WTC11 (cell line): ENCODE results near the gene KCNG2.

Experiments
- CTCF ChIP-seq: fragments of 200-600 bp; IDR thresholded peaks from 2 replicates; pipeline ENCODE4 v1.8.0; 2022; ENCODE audit warnings: antibody characterized with exemption
- TF ChIP-seq, protein P1 (sequence below): sonication (generic); formaldehyde crosslinking; IDR thresholded peaks from 2 replicates; pipeline ENCODE4 v1.8.1; 2022; ENCODE audit warnings: mild to moderate bottlenecking, moderate library complexity, missing genetic modification reagents

DNA sequence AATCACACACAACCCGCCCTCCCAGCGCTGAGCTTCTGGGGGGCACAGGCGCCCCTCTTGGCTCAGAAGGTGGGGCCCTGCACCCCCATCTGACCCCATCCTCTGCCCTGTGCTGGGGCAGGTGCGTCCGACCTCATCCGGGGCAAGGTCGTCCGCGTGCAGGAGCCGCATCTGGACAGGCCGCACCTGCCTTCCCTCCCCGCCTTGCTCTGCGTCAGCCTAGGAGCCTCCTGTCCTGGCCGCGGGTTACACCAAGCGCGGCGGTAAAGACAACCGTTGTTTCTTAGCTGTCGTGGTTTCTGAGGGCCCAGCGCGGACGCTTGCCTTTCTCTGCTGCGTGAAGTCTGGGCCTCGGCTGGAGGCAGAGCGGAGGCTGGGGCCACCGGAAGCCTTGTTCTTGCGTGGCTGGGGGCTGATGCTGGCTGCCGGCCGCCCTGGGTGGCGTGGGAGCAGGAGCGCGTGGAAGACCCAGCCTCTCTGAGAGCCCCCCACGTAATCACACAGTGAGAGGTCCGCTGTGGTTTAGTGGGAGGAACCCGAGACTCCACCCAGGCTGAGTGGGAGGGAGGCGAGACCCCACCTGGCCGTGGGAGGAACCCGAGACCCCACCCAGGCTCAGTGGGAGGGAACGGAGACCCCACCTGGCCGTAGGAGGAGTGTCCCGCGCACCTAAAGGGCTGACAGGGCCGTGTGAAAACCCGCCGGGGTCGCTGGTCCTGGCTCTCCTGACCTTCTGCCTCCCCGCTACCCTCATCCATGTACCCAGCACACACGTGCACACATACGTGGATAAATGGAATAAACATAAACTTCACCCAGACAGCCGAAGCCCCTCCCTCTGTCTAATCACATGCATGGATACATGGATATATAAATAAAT lies 51.8 kb downstream of the KCNG2 start:
- no peak for TF ChIP-seq CTCF
- TF ChIP-seq, protein P1, sequence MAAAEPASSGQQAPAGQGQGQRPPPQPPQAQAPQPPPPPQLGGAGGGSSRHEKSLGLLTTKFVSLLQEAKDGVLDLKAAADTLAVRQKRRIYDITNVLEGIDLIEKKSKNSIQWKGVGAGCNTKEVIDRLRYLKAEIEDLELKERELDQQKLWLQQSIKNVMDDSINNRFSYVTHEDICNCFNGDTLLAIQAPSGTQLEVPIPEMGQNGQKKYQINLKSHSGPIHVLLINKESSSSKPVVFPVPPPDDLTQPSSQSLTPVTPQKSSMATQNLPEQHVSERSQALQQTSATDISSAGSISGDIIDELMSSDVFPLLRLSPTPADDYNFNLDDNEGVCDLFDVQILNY (CRISPR knock-in tag), result no peak
